D721Med (cell line): ENCODE results near the gene TAAR1.
"Not testable (repeated sequence)": the region's sequence is repeated elsewhere in the genome, so short reads cannot be mapped to it uniquely, and the experiment has no call there.

ENCODE experiments used
- DNase-seq: peaks from one replicate; pipeline ENCODE4 v3.0.0; 2011; ENCODE audit warnings: low spot score; ENCODE audit not compliant: insufficient read length
- FAIRE-seq: peaks from 2 replicates; lab custom pipeline; 2011; peaks lifted over from hg19 to GRCh38; lab: Jason Lieb, UNC
- TF ChIP-seq, protein P1 (sequence below): IDR thresholded peaks from 2 replicates; pipeline ENCODE4 v1.5.1; 2012; ENCODE audit warnings: mild to moderate bottlenecking, control low read depth; ENCODE audit not compliant: insufficient read depth; ENCODE audit errors: missing control alignments

The TAAR1 gene

DNA sequence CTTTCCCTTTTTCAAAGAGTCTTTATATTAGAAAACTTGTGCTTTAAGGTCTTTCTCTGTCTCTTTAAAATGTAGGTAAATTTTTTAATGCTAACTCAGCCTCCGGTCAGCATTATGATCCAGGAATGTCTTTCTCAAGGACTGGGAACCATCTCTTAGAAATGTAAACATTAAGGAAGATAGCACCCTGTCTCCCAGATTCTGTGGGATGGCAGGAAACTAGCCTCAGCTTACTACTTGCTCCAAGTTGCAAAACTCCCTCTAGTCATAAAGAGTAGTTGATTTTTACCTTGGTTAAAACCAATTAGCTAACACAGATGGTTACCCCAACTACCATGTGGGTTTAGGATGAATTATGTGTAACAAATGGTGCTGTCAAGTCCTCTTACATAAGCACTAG, 4.7 kb upstream of the TAAR1 start:
- FAIRE-seq (no peak), DNase-seq (no peak)
- TF ChIP-seq, protein P1, sequence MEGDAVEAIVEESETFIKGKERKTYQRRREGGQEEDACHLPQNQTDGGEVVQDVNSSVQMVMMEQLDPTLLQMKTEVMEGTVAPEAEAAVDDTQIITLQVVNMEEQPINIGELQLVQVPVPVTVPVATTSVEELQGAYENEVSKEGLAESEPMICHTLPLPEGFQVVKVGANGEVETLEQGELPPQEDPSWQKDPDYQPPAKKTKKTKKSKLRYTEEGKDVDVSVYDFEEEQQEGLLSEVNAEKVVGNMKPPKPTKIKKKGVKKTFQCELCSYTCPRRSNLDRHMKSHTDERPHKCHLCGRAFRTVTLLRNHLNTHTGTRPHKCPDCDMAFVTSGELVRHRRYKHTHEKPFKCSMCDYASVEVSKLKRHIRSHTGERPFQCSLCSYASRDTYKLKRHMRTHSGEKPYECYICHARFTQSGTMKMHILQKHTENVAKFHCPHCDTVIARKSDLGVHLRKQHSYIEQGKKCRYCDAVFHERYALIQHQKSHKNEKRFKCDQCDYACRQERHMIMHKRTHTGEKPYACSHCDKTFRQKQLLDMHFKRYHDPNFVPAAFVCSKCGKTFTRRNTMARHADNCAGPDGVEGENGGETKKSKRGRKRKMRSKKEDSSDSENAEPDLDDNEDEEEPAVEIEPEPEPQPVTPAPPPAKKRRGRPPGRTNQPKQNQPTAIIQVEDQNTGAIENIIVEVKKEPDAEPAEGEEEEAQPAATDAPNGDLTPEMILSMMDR = no peak

DNA sequence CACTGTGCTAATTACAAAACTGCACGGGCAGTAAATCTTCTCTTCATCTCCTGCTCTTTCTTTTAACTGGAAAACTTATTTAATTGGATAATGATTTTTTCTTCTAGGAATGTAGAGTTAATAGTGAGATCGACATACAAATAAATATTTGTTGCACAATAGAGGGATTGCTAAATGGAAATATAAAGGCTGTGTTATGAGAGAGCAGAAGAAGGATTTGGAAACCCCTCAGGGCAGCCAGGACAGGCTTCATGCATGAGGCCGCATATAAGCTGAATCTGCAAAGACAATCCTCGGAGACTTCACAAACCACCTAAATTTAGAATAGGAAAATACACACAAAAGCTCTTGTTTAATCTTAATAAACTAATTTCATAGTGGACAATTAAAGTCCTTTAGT, 2.9 kb upstream of the TAAR1 start:
- no peak for FAIRE-seq

DNA sequence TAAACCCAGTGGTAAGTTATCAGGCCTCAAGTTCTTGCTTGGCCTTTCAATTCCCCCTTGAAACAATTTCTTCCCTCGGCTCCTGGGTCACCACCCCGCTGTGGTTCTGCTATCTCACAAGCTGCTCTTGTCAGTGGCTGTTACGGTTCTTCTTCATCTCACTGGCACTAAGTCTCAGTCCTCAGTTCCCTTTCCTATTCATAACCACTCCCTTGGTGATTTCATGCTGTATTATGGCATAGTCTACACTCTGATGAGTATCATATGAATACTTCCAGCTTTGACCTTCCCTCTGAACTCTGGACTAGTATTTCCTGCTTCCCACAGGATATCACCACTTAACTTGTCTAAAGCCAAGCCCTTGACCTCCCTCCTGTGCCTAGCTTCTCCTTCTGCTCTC, 7.9 kb downstream of the TAAR1 start:
- FAIRE-seq (no peak), DNase-seq (no peak)
- TF ChIP-seq, protein P1 = no peak

More for the DNA sequence above, 2.9 kb upstream of the TAAR1 start:
- no peak for DNase-seq
- TF ChIP-seq, protein P1 = no peak

DNA sequence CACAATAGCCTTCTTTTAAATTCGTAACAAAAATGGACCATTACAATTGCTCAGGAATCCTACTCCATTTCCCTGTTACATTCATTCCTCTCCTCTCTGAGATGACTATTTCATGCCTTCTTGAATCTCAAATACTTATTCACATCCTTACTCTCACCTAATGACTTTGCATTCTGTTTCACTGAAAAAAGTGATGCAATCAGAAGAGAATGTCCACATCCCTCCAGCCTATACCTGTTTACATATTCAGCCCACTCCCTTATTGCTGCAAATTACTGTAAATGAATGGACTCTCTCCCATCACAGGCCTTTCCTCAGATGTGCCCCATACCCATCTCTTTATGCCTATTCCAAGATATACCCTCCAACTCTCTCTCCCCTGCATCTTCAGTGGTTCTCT, 8.6 kb downstream of the TAAR1 start:
- TF ChIP-seq, protein P1 = no peak
- DNase-seq = no peak
- no peak for FAIRE-seq

DNA sequence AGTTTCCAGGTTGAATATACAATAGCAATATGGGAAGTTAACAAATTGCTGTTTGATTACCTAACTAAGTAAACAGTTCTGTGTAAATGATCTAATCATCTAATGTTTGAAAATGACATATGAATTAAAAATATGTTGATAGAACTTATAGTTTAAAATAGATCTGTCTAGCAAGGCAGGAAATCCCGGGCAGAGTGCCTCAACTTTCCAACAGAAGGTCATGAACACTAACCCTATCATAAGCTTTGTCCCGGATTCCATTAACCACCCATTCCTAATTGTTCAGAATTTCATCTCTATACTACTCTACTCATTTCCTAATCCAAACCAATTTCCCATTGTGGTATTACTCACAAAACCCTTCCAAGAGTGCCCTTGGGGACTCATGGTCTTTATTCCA, 10.2 kb downstream of the TAAR1 start:
- FAIRE-seq = no peak
- TF ChIP-seq, protein P1 = no peak
- DNase-seq = no peak

DNA sequence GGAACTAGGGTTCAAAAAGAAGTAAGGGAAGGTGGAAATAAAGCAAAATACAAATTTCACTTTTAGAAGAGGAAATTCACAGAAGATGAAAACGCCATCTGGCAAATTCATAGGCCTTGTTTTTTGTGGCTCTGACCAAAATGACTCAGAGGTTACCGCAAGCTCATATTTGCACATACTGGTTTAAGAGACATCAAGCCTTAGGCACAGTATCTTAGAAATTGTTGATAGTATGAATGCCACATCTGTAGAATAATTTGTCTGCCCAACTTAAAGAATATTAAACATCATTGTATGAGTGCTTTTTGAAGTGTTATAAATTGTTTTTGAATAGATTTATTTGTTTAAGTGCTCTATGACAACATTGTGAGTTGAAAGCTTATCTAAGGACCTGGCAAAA, 10.6 kb downstream of the TAAR1 start:
- TF ChIP-seq, protein P1 = no peak
- DNase-seq (no peak), FAIRE-seq (no peak)

DNA sequence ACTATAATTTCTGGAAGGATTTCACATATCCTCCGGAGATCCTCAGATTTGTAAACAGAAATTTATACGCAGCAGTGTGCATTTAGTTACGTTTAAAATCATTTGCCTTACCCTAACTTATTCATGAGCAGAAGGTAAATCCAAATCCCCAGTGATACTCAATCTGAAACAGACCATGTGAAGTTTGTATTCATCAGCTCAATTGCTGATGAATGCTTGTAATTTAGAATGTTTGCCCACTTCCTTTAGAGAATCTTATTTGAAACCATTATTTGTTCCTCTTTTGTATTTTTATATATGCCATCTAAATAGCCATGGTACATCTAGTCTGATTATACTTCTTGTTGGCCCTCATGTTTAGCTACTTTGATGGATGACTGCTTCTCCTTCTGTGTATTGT, 15.4 kb downstream of the TAAR1 start:
- FAIRE-seq = no peak
- TF ChIP-seq, protein P1 = no peak
- DNase-seq = no peak

DNA sequence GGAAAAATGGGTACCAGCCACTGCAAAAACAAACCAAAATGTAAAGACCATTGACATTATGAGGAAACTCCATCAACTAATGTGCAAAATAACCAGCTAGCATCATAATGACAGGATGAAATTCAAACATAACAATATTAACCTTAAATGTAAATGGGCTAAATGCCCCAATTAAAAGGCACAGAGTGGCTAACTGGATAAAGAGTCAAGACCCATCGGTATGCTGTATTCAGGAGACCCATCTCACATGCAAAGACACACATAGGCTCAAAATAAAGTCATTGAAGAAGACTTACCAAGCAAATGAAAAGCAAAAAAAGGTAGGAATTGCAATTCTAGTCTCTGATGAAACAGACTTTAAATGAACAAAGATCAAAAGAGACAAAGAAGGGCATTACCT, 21.8 kb downstream of the TAAR1 start:
- not testable (repeated sequence) for DNase-seq, FAIRE-seq

DNA sequence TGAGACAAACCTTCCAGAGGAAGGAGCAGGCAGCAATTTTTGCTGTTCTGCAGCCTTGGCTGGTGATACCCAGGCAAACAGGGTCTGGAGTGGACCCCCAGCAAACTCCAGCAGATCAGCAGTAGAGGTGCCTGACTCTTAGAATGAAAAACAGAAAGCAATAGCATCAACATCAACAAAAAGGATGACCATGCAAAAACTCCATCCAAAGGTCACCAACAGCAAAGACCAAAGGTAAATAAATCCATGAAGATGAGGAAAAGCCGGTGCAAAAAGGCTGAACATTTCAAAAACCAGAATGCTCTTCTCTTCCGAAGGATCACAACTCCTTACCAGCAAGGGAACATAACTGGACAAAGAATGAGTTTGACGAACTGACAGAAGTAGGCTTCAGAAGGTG, 23.1 kb downstream of the TAAR1 start:
- not testable (repeated sequence) for DNase-seq, FAIRE-seq

DNA sequence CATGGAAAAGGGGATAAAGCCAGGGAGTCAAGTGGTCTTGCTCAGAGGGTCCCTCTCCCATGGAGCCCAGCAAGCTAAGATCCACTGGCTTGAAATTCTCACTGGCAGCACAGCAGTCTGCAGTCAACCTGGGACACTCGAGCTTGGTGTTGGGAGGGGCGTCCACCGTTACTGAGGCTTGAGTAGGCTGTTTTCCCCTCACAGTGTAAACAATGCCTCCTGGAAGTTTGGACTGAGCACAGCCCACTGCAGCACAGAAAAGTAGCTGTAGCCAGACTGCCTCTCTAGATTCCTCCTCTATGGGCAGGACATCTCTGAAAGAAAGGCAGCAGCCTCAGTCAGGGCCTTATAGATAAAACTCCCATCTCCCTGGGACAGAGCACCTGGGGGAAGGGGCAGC, 23.7 kb downstream of the TAAR1 start:
- not testable (repeated sequence) for FAIRE-seq

More for the DNA sequence above, 23.7 kb downstream of the TAAR1 start:
- not testable (repeated sequence) for DNase-seq
